Body of pancreas (tissue), 4 donors: Measurements from ENCODE around the gene PAK6.

Experiments used
- CTCF ChIP-seq, 7 experiments: fragments of 450-650 bp in 4 of 7; fragments of 200-600 bp in 3 of 7; sonication (generic) in 3 of 7; IDR thresholded peaks; one replicate each; pipeline ENCODE4 v1.5.1; 2016 to 2019; ENCODE audit warnings: antibody characterized with exemption in 7 of 7
- POLR2A ChIP-seq, 3 donors: fragments of 450-650 bp; IDR thresholded peaks; one replicate each; pipeline ENCODE4 v1.6.1; 2016; ENCODE audit warnings: antibody characterized with exemption in 3 of 3, mild to moderate bottlenecking in 2 of 3

- TF ChIP-seq POLR2A (IDR thresholded peaks at IDR 0.05) (no peak), CTCF (IDR thresholded peaks at IDR 0.05) (no peak)
Measured at GRCh38 chr15:40281801-40282146, 42.9 kb downstream of the PAK6 start.
